Measurements from ENCODE around the gene UIMC1.
"Not testable (repeated sequence)": the region's sequence is repeated elsewhere in the genome, so short reads cannot be mapped to it uniquely, and the experiment has no call there.

GRCh38 chr5:176872586-176872985, 134.0 kb downstream of the UIMC1 start:
- TF ChIP-seq CTCF (conservative IDR thresholded peaks at IDR 0.05; ENCODE audit: low read length); EZH2phosphoT487 (IDR thresholded peaks at IDR 0.05; ENCODE audit: borderline replicate concordance, low read depth, low read length): not testable (repeated sequence)
